ENCODE data around the gene OTP.
"Not testable (repeated sequence)": the region's sequence is repeated elsewhere in the genome, so short reads cannot be mapped to it uniquely, and the experiment has no call there.

Gene OTP

GRCh38 chr5:77608927-77609326 is 29.6 kb downstream of the OTP start:
- not testable (repeated sequence) for DNase-seq (ENCODE audit: low spot score)

GRCh38 chr5:77607324-77607723 is 31.2 kb downstream of the OTP start:
- DNase-seq (ENCODE audit: low spot score) = no peak

- no peak for DNase-seq (ENCODE audit: low spot score)
Observed at GRCh38 chr5:77606279-77606678, 32.2 kb downstream of the OTP start.

- no peak for DNase-seq (ENCODE audit: low spot score)
Observed at GRCh38 chr5:77599679-77600078, 38.8 kb downstream of the OTP start.

GRCh38 chr5:77590347-77590746 is 48.2 kb downstream of the OTP start:
- DNase-seq (ENCODE audit: low spot score) = no peak

- DNase-seq (ENCODE audit: low spot score) = no peak
Observed at GRCh38 chr5:77588175-77588574, 50.3 kb downstream of the OTP start.

- no peak for DNase-seq (ENCODE audit: low spot score)
Observed at GRCh38 chr5:77586101-77586500, 52.4 kb downstream of the OTP start.

GRCh38 chr5:77582143-77582542 is 56.4 kb downstream of the OTP start:
- DNase-seq (ENCODE audit: low spot score) = not testable (repeated sequence)
